Cardiac muscle cell (in vitro differentiated cells and primary cell): ENCODE results near the gene ACTL7B. TPM values are rescaled to one million over a fixed set of nuclear protein-coding genes. Genes with fewer than 3 reads are reported as not detected.

Source experiments
- DNase-seq, 2 donors: peaks; one replicate each; pipeline versions ENCODE4 v3.0.0 to v3.0.0-alpha.2; 2010 to 2017; ENCODE audit warnings: low read depth in 1 of 2, low spot score in 1 of 2
- H3K27ac ChIP-seq: fragments of 200-600 bp; sonication (generic); 2 replicates; pipeline ENCODE4 v1.5.1; 2016
- H3K27me3 ChIP-seq: fragments of 200-600 bp; sonication (generic); 2 replicates; pipeline ENCODE4 v1.6.0; 2016; ENCODE audit warnings: control low read depth
- H3K36me3 ChIP-seq: fragments of 200-600 bp; sonication (generic); 2 replicates; pipeline ENCODE4 v1.5.1; 2016; ENCODE audit warnings: control low read depth
- H3K4me1 ChIP-seq: fragments of 200-600 bp; sonication (generic); 2 replicates; pipeline ENCODE4 v1.8.1; 2017; ENCODE audit warnings: low read depth, mild to moderate bottlenecking, mixed run types
- H3K4me3 ChIP-seq: fragments of 200-600 bp; sonication (generic); 2 replicates; pipeline ENCODE4 v1.5.1; 2016; ENCODE audit warnings: mild to moderate bottlenecking
- H3K9me3 ChIP-seq: fragments of 200-600 bp; sonication (generic); 2 replicates; pipeline ENCODE4 v1.5.1; 2017; ENCODE audit warnings: low read depth, mild to moderate bottlenecking, control low read depth
- polyA plus RNA-seq: library from polyadenylated mRNA; unstranded; fragments of >200 nt; fragmentation: Nextera tagmentation; extraction: Ambion mirVana; gene quantifications from 2 replicates; pipeline ENCODE4 v1.2.1, GENCODE V29; 2016
- total RNA-seq: library from RNA; depleted of rRNA; stranded (reverse); fragments of >200 nt; gene quantifications from 2 replicates; pipeline ENCODE4 v1.2.3, GENCODE V29; 2016
- TF ChIP-seq, protein P1 (sequence below): IDR thresholded peaks from 2 replicates; pipeline ENCODE4 v1.5.1; 2012; ENCODE audit warnings: low read depth, mild to moderate bottlenecking, low read length

The ACTL7B gene
- total and polyA plus RNA-seq, 2 experiments from 2014 or later = not detected

DNA sequence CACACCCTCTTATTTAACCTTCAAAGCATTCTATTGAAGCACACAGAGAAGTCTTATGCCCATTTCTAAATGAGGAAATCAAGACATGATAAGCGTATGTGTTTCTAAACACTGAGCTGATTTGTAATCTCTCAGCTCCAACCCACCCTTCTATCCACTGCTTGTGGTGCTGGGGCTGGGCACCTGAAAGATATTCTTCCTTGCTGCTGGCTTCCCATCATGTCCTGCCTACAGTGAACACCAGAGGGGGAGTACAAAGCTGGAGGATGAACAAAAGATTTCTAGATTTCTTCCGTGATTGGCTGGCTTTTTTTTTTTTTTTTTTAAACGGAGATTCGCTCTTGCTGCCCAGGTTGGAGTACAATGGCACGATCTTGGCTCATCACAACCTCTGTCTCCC is 20.6 kb upstream of the ACTL7B start:
- Histone ChIP-seq H3K27me3 (no peaks in the 10 kb centered on the region), H3K27ac (no peak overlapping the region), H3K4me3 (no peak overlapping the region), H3K36me3 (peaks cover 81% of the 10 kb centered on the region), H3K4me1 (no peaks in the 10 kb centered on the region), H3K9me3 (no peaks in the 10 kb centered on the region)
- TF ChIP-seq, protein P1, sequence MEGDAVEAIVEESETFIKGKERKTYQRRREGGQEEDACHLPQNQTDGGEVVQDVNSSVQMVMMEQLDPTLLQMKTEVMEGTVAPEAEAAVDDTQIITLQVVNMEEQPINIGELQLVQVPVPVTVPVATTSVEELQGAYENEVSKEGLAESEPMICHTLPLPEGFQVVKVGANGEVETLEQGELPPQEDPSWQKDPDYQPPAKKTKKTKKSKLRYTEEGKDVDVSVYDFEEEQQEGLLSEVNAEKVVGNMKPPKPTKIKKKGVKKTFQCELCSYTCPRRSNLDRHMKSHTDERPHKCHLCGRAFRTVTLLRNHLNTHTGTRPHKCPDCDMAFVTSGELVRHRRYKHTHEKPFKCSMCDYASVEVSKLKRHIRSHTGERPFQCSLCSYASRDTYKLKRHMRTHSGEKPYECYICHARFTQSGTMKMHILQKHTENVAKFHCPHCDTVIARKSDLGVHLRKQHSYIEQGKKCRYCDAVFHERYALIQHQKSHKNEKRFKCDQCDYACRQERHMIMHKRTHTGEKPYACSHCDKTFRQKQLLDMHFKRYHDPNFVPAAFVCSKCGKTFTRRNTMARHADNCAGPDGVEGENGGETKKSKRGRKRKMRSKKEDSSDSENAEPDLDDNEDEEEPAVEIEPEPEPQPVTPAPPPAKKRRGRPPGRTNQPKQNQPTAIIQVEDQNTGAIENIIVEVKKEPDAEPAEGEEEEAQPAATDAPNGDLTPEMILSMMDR = no peak
- no peak for DNase-seq

DNA sequence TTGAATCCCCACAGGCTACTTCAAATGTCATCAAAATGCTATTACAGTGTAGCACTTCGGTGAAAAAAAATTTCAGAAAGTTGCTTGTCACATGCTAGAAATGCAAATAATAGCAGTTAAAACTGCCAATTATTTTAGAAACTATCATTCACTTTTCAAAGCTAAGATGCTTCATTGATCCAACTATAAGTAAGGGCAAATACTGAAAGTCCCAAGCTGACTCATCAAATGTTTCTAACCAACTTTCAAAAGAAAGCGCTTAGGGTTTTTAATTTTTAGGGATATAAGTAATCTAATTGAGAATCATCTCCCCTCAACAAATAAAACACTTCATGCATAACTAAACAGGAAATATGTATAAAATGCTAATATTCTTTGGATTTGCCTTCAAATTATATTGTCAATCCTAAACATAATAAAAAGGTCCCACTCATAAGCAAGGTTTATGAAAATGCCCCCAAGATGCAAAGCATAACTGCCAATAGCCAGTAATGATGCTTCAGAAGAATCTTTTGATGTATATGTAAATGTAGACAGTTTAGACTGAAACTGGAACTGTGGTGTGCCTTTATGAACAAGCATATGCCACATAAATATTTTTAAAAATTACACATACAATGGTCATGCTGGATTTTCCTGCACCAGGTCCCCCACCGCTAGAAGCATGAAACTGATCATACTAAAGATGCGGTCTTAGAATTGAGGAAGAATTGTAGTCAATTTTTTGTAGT is 18.4 kb upstream of the ACTL7B start:
- Histone ChIP-seq H3K27me3 (no peaks in the 10 kb centered on the region), H3K36me3 (peaks cover 65% of the 10 kb centered on the region), H3K27ac (no peak overlapping the region), H3K4me1 (no peaks in the 10 kb centered on the region), H3K4me3 (no peak overlapping the region), H3K9me3 (no peaks in the 10 kb centered on the region)
- TF ChIP-seq, protein P1 = no peak
- DNase-seq = no peak

DNA sequence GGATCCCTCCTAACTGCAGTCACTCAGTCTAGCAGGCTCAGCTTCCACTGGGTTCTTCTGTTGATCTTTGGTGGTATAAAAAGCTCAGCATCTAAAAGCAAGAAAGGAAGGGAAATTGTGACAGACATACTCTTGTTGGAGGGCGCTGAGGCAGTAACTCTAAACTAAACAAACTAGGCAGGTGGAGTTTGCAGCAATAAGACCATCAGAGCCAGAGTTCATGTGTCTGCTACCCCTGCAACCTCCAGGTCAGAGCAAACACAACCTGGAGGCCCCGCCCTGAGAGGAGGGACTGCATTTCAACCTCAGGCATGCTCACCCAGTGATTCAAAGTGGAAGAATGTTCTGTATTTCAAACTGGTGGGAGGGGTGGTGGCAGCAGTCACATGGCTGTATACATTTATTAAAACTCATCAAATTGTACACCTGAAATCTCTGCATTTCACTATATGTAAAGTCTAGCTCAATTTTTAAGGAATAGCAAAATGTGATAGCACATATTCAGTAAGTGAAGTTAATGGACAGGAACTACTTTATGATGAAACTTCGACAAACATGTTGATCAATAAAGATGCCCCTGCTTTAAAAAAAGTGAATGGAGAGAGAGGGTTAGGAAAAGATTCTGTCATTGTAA is 13.4 kb upstream of the ACTL7B start:
- TF ChIP-seq, protein P1 = no peak
- H3K27me3 ChIP-seq = no peaks in the 10 kb centered on the region

DNA sequence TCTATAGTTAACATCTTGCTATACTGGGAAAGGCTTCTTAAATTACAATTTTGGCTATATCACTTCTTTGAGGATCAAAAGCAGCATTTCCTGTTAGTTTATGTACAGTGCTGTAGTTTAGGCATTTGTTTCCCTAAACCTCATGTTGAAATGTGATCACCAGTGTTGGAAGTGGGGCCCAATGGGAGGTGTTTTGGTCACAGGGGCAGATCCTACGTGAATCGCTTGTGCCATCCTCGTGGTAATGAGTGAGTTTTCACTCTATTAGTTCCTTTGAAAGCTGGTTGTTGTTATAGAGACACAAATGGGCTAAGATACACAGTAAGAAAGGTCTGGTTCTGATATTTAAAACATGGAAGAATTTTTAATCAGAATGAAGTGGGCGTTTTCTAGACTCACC is 12.0 kb upstream of the ACTL7B start:
- TF ChIP-seq, protein P1 = no peak
- no peak overlapping the region for H3K27ac ChIP-seq
- no peak for DNase-seq
- H3K4me1 ChIP-seq = no peaks in the 10 kb centered on the region
- no peaks in the 10 kb centered on the region for H3K9me3 ChIP-seq
- no peaks in the 10 kb centered on the region for H3K27me3 ChIP-seq
- no peak overlapping the region for H3K4me3 ChIP-seq
- peaks cover 26% of the 10 kb centered on the region for H3K36me3 ChIP-seq

More for the DNA sequence above, 13.4 kb upstream of the ACTL7B start:
- Histone ChIP-seq H3K27ac (no peak overlapping the region), H3K4me1 (no peaks in the 10 kb centered on the region), H3K9me3 (no peaks in the 10 kb centered on the region), H3K36me3 (peaks cover 39% of the 10 kb centered on the region), H3K4me3 (no peak overlapping the region)
- DNase-seq = peak in 1 of 2 donors; percentile 19

DNA sequence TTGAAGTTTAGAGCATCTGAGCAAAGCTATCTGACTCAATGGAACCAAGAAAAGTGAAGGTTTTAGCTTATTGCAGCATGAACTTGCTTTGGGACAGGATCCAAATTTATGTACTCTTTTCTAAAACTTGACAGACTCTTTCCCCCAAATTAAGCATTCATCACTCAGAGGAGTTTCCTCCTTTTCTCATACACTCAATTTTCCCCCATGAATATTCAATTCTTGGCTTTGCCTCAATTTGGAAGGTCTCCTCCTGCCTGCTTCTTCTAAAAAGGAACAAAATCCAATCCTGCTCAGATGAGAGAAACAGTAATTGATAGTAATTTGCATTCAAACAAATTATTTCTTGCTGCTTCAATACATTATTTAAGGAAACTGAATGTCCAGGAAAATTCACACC is 11.3 kb upstream of the ACTL7B start:
- TF ChIP-seq, protein P1 = no peak
- no peak for DNase-seq
- Histone ChIP-seq H3K27ac (no peak overlapping the region), H3K4me3 (no peak overlapping the region), H3K36me3 (peaks cover 23% of the 10 kb centered on the region), H3K4me1 (no peaks in the 10 kb centered on the region), H3K27me3 (no peaks in the 10 kb centered on the region), H3K9me3 (no peaks in the 10 kb centered on the region)
